GM19467 (cell line): ENCODE results near the gene PSIP1.
"Not testable (repeated sequence)": the region's sequence is repeated elsewhere in the genome, so short reads cannot be mapped to it uniquely, and the experiment has no call there.

ENCODE experiments used
- ATAC-seq: cut with Tn5 transposase; IDR thresholded peaks from one replicate; pipeline ENCODE4 v1.9.1; 2021; ENCODE audit warnings: mild to moderate bottlenecking, moderate library complexity; ENCODE audit not compliant: unreplicated experiment

PSIP1 gene

DNA sequence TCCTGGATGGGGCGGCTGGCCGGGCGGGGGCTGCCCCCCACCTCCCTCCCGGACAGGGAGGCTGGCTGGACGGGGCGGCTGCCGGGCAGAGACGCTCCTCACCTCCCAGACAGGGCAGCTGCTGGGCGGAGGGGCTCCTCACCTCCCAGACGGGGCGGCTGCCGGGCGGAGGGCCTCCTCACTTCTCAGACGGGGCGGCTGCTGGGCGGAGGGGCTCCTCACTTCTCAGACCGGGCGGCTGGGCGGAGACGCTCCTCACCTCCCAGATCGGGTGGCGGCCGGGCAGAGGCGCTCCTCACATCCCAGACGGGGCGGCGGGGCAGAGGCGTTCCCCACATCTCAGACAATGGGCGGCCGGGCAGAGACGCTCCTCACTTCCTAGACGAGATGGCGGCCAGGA, 68.5 kb downstream of the PSIP1 start:
- not testable (repeated sequence) for ATAC-seq

DNA sequence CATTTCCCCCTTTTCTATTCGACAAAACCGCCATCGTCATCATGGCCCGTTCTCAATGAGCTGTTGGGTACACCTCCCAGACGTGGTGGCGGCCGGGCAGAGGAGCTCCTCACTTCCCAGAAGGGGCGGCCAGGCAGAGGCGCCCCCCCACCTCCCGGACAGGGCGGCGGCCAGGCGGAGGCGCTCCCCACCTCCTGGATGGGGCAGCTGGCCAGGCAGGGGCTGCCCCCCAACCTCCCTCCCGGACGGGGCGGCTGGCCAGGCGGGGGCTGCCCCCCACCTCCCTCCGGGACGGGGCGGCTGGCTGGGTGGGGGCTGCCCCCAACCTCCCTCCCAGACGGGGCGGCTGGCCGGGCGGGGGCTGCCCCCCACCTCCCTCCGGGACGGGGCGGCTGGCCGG, 68.9 kb downstream of the PSIP1 start:
- ATAC-seq, result not testable (repeated sequence)

- ATAC-seq, result no peak
Measured at GRCh38 chr9:15438891-15439290, 71.9 kb downstream of the PSIP1 start.

GRCh38 chr9:15433661-15434060, 77.1 kb downstream of the PSIP1 start:
- no peak for ATAC-seq

- ATAC-seq, result no peak
Measured at GRCh38 chr9:15433191-15433590, 77.6 kb downstream of the PSIP1 start.

DNA sequence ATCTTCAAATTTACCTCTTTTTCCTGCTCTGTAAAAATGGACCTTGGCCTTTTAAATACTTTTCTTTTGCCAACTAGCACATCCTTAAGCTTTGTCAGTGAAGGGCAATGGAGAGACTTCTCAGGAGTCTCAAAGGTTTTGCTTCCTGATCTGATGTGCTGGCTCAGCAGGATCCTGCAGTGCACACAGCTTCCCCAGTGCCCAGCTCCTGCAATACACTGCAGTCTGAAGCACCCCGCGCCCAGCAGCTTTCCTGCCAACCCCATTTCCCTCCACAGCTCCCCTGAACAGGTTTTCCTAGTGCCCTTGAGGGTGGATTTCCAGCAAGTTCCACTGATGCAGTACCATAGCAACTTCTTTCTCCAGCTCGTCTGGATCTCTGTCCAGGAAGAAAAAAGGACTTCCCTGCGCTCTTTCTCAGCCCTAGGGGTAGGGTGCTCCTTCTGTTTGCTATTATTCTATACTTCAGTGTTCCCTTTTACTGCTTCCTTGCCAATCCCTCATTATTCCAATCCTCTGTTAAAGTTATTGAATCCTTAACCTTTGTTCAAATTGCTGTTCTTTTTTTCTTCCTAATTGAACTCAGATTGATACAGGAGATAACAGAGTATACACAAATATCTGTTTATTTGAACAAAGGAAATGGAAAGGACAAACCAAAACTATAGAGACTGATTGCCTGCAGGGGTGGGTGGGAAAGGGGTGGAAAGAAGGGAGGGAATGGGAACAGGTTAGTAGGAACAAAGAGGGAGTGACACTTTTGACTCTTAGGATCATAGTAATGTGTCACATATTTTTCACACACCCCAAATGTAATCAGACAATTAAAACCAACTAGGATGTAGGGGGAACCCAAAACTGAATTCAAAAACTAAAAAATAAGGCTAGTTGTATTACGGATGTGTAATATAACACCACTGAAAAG, 79.6 kb downstream of the PSIP1 start:
- ATAC-seq, result no peak

DNA sequence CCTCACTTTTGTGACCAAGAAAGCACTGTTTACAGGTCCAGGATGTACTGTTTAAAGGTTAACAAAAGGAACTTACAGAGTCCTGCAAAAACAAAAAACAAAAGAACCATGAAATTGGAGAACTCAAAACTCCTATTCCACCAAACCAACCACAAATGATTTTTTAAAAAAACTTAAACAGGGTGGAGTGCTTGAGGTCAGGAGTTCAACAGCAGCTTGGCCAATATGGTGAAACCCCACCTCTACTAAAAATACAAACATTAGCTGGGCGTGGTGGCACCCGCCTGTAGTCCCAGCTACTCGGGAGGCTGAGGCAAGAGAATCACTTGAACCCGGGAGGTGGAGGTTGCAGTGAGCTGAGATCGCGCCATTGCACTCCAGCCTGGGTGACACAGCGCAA, 83.1 kb downstream of the PSIP1 start:
- not testable (repeated sequence) for ATAC-seq

GRCh38 chr9:15426019-15426418, 84.8 kb downstream of the PSIP1 start:
- ATAC-seq, result no peak

DNA sequence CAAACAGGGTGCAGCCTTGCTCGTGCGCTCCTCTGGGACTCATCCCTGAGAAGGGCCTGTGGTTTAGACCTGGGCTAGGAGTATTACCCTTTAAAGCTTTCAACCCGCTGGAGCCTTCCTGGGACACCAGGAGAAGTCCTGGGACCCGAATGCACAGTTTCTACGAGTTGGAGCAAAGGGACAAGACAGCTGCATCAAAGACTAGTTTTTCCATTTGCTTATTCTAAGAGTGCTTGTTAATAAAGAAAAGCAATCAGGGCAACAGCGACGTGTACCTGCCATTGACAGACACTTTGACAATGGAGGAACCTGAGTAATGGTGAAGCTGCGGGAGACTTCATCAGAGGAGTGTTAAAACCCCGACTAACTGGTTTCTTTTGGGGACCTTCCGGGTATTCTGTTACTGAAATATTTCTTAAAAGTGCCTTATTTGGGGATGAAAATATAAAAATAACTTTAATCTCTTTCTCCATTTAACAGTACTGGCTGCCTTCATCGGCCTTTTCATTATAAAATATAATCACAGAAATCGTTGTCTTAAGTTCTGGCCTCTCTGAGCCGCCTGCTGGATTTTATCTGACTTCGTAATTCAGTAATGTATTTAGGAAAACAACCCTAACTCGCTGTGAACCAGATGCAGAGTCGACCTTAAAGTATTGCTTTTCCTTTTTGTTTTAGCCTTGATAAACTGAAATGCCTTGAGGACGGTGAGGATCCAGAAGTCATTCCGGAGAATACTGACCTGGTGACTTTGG, 87.4 kb downstream of the PSIP1 start:
- ATAC-seq, result no peak

GRCh38 chr9:15422372-15423230, 88.2 kb downstream of the PSIP1 start, which contains the start of gene SNAPC3:
TSS of gene SNAPC3 (plus strand) at chr9:15422876. CDS start at chr9:15422880, 4 bp downstream.
- peak; percentile 97 for ATAC-seq

GRCh38 chr9:15421990-15422371, 88.8 kb downstream of the PSIP1 start:
- ATAC-seq, result no peak

DNA sequence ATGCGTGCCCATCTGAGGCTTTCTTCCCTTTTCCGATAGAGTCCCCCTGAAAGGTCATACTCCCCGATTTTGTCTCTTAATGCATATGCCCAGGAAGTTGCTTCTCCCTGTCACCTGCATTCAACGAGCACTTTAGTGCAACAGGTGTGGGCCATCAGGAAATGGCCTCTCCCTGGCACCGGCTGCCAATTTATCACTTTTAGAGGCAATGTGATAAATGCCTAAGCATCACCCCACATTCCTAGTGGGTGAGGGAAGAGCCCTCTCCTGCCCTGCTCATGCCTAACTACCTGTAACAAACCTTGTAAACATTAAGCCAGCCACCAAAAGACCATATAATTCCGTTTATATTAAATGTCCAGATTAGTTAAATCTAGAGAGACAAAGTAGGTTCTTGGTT, 89.2 kb downstream of the PSIP1 start:
- ATAC-seq, result no peak

DNA sequence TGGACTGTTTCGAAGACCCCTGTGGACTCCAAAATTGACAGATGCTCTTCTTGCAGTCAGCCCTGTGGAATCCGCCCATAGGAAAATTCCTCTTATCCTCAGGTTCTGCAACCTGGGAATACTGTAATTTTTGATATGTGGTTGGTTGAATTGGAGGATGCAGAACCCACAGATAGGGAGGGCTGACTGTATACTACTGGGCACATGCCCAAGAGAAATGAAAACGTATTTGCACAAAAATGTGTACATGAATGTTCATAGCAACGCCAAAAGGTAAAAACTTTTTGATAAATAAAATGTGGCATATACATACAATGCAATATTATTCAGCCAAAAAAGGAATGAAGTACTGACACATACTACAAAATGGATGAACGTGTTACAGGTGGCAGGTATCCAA, 90.0 kb downstream of the PSIP1 start:
- ATAC-seq, result no peak

DNA sequence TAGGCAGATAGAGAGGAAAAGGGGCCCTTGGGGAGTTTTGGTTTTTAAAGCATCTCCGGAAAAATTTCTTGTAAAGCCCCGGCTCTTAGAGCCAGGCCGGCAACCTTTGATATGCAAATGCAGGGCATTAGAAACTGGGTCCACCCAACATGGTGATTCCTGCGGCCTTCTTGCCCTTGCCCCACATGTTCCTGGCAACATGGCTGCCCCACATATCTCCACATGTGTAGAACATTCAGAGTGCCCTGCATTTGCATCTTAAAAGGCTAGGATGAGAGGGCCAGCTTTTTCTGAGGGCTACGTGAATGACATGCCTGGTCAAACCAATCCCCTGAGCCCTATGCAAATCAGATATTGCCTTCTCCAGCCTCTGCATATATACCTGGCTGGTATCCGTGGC, 93.1 kb downstream of the PSIP1 start:
- no peak for ATAC-seq

- ATAC-seq, result no peak
Measured at GRCh38 chr9:15416880-15417279, 93.9 kb downstream of the PSIP1 start.
